ENCODE results near the gene NOL4L.

DNA sequence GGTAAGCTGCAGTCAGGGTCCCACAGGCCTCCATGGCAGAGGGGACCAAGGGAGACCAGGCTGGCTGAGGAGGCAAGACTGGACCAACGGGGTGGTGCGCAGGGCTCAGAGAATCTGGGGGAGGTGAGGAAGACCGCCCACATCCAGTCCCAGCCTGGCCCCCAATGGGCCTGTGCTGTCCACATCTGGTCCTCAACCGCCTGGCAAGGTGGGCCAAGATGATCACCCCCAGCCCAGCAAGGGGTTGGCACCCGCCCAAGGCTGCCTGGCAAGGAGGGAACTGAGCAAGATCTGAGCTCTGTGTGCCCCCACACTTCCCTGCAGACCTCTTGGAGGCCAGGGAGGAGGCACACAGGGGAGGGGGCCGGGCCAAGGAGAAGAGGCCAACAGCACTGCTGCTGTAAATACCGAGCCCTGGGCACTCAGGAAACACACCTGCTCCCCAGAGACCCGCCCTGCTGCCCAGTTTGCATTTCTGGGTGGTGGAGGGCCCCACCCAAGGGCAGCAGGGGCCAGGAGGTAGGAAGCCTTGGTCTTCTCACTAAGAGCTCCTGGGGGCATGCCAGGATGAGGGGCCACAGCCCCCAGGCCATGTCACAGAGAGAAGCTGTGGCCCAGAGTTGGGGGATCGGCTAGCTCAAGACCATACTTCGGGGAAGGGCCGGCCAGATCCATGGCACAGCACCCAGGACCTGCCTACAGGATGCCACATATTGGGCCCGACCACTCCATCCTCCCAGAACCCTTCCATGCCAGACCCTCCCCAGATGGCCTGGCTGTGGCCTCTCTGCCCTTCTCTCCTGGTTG, 117.4 kb downstream of the NOL4L start:
- TF ChIP-seq, protein P1, sequence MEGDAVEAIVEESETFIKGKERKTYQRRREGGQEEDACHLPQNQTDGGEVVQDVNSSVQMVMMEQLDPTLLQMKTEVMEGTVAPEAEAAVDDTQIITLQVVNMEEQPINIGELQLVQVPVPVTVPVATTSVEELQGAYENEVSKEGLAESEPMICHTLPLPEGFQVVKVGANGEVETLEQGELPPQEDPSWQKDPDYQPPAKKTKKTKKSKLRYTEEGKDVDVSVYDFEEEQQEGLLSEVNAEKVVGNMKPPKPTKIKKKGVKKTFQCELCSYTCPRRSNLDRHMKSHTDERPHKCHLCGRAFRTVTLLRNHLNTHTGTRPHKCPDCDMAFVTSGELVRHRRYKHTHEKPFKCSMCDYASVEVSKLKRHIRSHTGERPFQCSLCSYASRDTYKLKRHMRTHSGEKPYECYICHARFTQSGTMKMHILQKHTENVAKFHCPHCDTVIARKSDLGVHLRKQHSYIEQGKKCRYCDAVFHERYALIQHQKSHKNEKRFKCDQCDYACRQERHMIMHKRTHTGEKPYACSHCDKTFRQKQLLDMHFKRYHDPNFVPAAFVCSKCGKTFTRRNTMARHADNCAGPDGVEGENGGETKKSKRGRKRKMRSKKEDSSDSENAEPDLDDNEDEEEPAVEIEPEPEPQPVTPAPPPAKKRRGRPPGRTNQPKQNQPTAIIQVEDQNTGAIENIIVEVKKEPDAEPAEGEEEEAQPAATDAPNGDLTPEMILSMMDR (IDR thresholded peaks at IDR 0.05): no peak
- TF ChIP-seq POLR2A (IDR thresholded peaks at IDR 0.05) (no peak), POLR2AphosphoS5 (IDR thresholded peaks at IDR 0.05) (no peak)
